NK-92 treated with Interleukin-12 subunit alpha and Interleukin-12 subunit beta, amount 100 ng/mL, for 24 hours (cell line): ENCODE results near the gene TMEM86A.
"Not testable (repeated sequence)": the region's sequence is repeated elsewhere in the genome, so short reads cannot be mapped to it uniquely, and the experiment has no call there.

Source experiments
- DNase-seq: peaks from one replicate; lab custom pipeline; 2025; lab: John Stamatoyannopoulos, UW

The TMEM86A gene, protein sequence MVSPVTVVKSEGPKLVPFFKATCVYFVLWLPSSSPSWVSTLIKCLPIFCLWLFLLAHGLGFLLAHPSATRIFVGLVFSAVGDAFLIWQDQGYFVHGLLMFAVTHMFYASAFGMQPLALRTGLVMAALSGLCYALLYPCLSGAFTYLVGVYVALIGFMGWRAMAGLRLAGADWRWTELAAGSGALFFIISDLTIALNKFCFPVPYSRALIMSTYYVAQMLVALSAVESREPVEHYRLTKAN

DNA sequence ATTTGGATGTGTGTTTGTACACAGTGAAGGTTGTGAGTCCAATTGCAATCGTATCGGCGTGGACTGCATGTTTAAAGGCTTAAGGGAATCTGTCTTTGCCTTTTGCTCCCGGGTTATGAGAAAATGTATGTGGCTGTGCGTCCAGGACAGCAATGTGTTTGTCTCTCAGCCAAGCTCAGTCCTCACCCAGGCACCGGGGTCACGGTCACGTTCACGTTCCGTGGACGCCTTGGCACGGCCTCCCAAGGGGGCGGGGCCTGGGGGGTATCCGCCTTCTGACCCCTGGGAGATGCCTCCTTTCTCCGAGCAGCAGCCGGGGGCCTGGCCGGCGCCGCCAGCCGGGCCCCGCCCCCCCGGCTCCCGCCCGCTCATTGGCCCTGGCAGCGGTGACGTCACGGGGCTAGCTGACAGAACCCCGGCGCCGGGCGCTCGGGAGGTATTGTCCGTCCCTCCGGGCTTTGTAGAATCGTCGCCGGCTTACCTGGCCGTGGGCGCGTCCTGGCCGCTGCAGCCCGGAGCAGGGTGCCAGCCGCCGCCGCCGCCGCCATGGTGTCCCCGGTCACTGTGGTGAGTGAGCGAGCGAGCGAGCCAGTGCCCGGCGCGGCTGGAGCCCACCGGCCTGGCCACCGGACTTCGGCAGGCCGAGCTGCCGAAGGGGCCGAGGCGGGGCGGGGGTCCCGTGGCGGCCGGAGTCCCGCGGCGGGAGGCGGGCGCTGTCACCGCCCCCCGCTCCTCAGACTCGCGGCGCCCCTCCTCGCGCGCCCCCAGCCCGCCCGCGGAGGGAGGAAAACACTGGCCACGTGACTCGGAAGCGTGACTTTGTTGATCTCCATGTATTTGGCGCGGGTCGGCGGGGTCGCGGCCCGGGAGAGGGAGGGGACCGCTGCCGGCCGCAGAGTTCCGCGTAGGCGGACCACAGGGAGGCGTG lies at the start of gene TMEM86A:
TMEM86A (plus strand) TSS at position 439 of the 928 bp plus-strand sequence; CDS start at position 547, 108 bp downstream.
- no peak for DNase-seq

DNA sequence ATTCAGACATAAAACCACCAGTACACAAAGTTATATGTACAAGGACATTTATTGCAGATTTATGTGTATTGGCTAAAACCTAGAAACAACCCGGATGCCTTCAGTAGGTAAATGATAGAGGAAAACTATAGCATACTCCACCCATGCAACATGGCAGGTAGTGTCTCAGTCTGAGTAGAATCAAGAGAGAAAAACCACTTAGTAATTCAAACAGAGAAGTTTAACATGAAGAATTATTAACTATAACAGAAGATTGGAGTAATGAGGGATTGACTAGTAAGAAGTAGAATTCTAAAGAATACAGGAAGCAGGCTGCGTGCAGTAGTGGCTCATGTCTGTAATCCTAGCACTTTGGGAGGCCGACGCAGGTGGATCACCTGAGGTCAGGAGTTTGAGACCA lies 48.2 kb upstream of the TMEM86A start:
- no peak for DNase-seq

DNA sequence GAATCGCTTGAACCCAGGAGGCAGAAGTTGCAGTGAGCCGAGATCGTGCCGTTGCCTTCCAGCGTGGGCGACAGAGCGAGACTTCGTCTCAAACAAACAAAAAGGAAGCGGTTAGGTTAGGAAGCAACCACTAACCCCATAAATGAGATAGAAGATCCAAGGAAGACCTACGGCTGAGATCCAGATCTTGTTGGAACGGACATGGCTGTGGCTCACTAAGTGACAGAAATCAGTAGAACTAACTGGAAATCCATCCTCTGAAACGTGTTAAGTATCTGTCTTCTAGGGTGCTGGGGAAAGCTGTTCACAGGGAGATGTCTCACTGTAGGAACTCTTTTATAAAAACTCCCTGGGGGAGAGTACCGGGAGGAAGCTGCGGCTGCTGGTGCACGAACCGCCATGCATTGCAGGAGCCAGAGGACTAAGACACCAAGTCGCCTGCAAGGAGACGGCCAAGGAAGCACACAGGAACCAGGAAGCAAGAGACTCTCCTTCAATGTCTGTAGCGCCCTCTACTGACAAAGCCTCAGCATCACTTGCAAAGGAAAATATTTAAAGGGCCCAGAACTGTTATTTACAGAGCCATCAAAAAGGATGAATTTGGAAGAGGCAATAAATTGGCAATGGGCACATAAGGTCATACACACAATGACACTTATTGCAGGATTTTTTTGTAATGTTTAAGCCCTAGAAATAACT lies 47.6 kb upstream of the TMEM86A start:
- DNase-seq: peak; percentile 16

DNA sequence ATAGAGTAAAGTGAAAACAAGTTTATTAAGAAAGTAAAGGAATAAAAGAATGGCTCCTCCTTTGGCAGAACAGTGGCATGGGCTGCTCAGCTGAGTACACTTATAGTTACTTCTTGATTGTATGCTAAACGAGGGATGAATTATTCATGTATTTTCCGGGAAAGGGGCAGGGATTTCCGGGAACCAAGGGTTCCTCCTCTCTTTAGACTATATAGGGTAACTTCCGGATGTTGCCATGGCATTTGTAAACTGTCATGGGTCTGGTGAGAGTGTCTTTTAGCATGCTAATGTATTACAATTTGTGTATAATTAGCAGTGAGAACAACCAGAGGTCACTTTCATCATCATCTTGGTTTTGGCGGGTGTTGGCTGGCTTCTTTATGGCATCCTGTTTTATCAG lies 40.9 kb upstream of the TMEM86A start:
- no peak for DNase-seq

DNA sequence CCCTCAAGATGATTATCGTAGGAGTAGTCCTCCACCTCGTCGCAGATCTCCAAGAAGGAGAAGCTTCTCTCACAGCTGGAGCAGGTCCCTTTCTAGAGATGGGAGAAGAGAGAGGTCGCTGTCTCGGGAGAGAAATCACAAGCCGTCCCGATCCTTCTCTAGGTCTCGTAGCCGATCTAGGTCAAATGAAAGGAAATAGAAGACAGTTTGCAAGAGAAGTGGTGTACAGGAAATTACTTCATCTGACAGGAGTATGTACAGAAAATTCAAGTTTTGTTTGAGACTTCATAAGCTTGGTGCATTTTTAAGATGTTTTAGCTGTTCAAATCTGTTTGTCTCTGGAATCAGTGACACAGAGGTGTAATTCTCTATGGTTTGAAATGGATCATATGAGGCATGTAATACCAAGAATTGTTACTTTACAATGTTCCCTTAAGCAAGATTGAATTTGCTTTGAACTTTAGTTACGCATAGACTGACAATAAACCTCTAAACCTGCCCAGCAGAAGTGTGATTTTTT lies 33.2 kb upstream of the TMEM86A start:
- not testable (repeated sequence) for DNase-seq

DNA sequence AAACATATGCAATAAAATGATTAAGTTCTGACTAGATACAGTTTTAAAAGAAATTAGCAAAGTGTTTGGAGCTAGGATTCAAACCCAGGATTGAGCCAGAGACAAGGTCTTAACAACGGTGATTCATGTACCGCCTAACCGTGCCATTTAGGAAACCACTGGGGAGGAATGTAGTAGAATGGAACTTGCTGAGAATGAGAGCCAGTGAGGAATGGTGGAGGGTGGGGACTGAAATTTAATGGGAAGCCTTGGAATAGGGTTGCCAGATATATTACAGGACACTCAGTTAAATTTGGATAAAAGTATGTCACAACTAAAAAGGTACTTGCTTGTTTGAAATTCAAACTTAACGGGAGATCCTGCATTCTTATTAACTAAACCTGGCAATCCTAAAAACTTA lies 30.4 kb upstream of the TMEM86A start:
- no peak for DNase-seq

DNA sequence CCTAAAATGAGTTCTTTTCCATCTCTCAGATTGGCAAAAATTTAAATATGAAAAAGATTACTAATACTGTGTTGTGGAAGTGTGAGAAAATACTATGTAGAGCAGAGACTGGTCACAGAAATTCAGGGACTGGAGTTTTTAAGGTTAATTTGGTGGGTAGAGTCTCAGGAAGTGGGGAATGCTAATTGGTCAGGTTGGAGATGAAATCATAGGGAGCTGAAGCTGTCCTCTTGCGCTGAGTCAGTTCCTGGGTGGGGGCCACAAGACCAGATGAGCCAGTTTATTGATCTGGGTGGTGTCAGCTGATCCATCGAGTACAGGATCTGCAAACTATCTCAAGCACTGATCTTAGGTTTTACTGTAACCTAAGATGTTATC lies 29.4 kb upstream of the TMEM86A start:
- DNase-seq: peak; percentile 17

DNA sequence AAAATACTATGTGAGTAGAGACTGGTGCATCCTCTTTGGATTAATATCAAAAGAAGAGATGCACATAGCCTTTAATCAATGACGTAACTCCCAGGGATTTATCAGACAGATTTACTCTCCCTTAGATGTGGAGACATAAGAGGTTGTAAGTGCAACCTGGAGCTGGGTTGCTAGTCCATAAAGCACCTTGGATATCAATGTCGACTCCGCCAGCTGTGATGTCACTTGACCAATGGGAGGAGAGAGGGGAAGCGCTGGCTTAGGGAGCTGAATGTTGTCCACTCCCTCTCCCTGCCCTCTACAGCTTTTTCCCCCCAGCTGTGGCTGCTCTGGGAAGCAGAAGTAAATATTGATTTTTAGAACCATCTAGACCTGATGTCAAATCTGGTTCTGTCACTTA lies 28.9 kb upstream of the TMEM86A start:
- no peak for DNase-seq

DNA sequence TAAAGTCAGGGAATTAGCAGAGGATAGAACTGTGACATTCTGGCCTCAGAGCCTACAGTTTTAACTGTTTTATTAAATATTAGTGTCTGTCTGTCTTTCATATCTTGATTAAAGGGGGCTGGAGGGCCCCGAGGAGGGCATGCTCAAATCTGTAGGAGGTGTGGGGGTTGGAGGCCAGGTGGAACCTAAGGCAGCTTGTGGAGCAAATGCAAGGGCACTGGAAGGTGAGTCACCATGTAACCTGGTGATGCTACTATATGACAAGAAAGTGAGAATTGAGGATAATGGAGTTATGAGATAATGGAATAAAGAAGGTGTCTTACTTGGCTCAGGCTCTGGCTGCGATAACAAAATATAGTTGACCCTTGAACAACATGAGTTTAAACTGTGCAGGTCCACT lies 27.3 kb upstream of the TMEM86A start:
- DNase-seq: no peak

DNA sequence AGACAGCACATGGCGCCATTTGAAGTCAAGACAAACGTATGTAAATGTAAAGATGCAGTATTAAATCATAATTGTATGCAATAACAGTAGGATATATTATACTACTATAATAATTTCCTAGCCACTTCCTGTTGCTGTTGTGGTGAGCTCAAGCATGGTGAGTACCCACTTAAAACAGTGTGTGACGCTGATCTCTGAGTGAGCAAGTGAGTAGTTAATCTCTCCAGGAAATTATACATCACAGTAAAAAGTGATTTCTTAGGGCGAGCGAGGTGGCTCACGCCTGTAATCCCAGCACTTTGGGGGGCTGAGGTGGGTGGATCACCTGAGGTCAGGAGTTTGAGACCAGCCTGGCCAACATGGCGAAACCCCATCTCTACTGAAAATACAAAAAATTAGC lies 26.4 kb upstream of the TMEM86A start:
- DNase-seq: not testable (repeated sequence)

DNA sequence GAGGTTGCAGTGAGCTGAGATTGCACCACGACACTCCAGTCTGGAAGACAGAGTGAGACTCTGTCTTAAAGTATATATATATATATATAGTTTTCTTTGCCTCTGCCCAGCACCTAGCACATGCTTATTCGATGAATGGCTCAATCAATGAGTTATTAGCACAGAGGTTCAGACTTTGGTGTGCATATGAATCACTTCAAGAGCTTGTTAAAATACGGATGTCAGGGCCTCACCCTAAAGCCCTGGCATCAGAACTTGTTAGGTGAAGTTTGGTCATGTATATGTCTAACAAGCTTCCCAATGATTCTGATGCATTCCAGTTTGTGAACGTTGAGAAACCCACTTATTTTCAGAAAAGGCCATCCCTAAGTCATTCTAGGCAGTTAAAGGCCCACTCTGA lies 21.8 kb upstream of the TMEM86A start:
- DNase-seq: no peak

DNA sequence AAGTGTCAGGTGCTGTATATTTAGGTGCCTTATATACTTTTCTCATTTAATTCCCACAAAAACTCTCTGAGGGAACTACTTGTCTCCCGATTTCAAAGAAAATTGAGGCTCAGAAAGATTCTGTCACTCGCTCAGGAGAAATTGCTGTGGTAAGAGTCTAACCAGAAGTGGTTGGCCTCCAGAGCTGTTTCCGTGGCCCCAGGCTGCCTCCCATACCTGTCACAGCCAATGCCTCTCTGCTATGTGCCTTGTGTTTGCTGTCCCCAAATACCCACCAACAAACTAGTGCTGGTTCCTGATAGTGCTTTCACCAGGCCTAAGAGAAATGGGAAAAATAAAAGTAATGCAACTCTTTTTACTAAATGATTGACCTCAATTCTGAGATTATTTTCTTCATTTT lies 21.0 kb upstream of the TMEM86A start:
- no peak for DNase-seq

DNA sequence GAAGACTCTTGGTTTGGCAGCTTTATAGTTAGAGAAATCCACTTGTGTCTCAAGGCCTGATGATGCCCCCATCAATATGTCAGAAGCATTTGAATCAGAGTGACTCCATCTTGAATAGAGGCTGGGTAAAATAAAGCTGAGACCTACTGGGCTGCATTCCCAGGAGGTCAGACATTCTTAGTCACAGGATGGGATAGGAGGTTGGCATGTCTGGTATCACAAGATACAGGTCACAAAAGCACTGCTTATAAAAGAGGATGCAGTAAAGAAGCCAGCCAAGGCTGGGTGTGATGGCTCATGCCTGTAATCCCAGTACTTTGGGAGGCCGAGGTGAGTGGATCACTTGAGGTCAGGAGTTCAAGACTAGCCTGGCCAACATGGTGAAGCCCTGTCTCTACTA lies 16.6 kb upstream of the TMEM86A start:
- DNase-seq: not testable (repeated sequence)

DNA sequence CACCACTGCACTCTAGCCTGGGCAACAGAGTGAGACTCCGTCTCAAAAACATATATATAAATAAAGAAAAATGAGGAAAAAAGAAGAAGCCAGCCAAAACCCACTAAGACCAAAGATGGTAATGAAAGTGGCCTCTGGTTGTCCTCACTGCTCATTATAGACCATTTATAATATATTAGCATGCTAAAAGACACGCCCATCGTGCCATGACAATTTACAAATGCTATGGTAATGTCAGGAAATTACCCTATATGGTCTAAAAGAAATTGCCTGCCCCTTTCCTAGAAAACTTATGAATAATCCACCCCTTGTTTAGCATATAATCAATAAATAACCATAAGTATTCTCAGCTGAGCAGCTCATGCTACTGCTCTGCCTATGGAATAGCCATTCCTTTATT lies 16.1 kb upstream of the TMEM86A start:
- no peak for DNase-seq

DNA sequence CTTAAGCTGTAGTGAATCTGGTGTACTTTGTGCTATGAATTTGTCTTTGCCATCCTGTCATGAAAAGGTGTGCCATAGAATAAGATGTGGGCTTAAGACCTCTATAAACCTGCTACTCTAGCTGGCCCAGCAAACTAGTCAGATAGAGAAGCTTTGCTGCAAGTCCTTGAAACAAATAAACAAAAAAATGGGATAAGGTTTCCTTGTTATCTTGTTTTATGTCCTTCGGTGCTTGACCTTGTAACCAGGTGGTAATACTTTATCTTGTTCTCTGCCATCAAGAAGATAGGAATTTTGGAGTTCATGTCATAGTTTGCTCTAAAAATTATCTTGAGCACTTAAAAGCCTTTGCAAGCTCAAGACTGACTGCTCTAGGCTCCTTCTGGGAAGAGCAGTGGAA lies 14.3 kb upstream of the TMEM86A start:
- no peak for DNase-seq

DNA sequence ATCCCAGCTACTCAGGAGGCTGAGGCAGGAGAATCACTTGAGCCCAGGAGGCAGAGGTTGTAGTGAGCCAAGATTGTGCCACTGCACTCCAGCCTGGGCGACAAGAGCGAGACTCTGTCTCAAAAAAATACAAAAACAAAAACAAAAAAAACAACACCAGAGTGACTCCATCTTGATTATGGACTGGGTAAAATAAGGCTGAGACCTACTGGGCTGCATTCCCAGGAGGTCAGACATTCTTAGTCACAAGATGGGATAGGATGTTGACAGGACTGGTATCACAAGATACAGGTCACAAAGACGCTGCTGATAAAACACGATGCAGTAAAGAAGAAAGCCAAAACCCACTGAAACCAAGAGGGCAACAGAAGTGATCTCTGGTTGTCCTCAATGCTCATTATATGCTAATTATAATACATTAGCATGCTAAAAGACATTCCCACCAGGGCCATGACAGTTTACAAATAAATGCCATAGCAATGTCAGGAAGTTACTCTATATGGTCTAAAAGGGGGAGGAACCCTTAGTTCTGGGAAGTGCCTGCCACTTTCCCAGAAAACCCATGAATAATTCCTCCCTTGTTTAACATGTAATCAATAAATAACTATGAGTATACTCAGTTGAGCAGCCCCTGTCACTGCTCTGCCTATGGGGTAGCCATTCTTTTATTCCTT lies 7.0 kb upstream of the TMEM86A start:
- DNase-seq: not testable (repeated sequence)

DNA sequence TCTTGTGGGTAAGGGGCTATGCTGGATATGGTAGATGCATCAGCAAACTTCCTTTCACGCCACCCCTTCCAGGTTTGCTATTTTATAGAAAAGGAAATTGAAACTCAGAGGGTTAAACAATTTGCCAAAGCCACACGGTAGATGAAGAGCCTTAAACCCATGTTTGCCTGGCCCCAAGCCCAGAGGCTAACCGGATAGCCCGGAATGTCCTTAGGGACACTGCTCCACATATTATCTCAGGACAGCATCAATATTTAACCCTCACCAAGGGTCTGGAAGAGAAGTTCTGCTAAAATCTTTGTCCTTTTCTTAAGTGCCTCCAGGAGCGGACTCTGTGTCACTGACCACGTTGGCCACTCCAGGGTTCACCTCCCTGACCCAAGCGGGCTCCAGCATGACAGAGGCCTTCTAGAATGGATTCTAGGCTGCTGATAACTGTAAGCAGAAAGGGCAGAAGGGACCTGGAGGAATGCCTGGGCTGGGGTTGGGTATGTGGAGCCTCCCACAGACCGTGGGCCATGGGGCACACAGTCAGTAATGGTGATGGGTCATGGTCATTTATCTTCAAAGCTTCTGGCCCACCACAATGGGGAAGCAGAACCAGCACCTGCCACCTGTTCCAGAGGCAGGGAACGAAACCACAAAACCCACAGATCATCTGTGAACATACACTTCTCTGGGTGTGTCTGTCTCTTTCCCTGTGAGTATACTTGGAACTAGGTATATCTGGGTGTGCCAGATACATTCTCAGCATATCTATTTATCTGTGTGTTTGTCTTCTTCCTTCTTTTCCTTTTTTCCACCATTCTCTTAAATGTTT lies 5.4 kb upstream of the TMEM86A start:
- DNase-seq: no peak

DNA sequence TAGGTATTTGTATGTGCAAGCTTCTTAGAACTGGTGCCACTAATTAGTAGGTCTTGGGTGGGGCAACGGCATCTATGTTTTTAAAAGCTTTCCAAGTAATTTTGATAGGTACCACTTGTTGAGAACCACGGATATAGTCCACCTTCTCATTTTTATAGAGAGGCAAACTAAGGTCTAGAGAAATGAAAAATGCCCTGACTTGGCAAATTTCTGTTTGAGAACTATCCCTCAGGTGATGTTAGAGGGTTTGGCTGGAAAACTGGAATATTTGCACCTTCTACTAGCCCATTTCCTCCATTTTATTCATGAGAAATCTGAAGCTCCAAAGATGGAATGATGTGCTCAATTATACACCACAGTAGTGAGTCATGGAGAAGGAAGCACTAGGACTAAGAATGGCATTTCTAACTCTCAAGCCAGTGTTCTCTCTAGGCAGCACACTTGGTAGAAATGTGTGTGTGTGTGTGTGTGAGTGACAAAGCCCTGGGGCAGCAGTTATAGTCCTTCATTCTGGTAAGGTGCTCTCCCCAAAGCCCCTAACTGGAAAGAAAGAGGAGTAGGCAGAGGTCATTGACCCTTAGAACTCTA lies 1.8 kb upstream of the TMEM86A start:
- no peak for DNase-seq

DNA sequence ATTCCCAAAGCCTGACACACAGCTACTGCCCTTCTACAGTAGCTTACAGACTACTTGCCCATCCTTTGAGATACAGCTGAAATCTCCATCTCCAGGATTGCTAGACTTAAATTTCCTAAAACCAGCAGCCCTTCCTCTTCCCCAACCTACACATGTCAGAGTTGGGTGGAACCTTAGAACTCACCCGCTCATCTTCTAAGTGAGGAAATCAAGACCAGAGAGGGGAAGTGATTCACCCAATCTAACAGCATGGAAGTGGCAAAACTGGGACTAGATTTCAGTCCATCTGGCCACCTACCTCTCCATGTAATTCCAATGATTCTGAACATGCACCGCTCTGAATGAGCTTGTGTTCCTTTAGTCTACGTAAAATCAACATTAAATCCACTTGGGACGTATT lies 1.0 kb upstream of the TMEM86A start:
- DNase-seq: no peak

DNA sequence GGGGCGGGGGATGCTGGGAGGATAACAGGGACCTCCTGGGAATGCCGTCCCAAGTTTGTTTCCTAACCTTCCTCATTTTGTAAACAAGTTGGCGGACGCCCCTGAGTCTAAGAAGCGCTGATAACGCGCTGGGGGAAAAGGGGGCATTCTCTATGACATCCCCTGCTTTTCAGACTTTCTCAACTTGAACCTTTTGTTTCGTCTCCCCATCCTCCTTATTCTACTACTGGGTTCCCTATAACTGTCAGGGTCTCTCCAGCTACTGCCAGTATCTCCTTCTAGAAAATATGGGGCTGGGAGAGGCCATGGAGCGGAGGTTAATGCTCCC lies 654 bp downstream of the TMEM86A start:
- DNase-seq: no peak

DNA sequence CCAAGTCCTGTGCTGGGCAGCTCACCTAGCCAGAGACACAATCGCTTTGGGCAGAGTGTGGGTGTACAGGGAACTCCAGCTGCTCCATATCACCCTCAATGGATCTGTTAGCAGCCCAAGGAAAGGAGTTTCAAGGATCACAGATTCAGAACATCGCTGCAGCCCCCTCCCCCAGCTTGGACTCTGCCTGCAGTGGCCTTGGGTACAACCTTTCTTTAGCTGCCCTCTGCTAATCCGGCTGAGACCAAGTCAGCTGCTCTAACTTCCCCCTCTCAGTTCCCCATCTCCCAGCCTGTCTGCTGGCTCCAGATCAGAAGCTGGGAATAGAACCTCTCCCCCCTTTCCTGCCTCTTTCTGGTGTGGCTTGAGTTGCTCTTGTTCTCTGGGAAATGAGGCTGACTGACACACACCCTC lies 1.3 kb downstream of the TMEM86A start:
- no peak for DNase-seq
